ENCODE measurements around the gene USP13. TPM values are rescaled to one million over a fixed set of nuclear protein-coding genes. Genes with fewer than 3 reads are reported as not detected.

USP13 gene
- polyA plus RNA-seq, 1 experiment, result 15.2 TPM

GRCh38 chr3:179701176-179701827 lies 48.5 kb downstream of the USP13 start:
- TF ChIP-seq CTCF (IDR thresholded peaks at IDR 0.05; ENCODE audit: low read depth, low read length), result no peak
- Histone ChIP-seq H3K9me3 (ENCODE audit: control insufficient read depth, insufficient read depth, low read length) (no peaks in the 10 kb centered on the region), H3K27me3 (ENCODE audit: control insufficient read depth, insufficient read depth, low read length) (no peaks in the 10 kb centered on the region), H3K27ac (ENCODE audit: low read depth, low read length) (no peak overlapping the region), H3K4me3 (ENCODE audit: low read depth, low read length) (no peak overlapping the region)
- CTCF ChIA-PET, result no interaction called here
- DNase-seq (ENCODE audit: low read depth, low spot score), result no peak
- POLR2A ChIA-PET, result no interaction called here

- Histone ChIP-seq H3K27ac (ENCODE audit: low read depth, low read length) (no peak overlapping the region), H3K4me3 (ENCODE audit: low read depth, low read length) (no peak overlapping the region), H3K9me3 (ENCODE audit: control insufficient read depth, insufficient read depth, low read length) (no peaks in the 10 kb centered on the region), H3K27me3 (ENCODE audit: control insufficient read depth, insufficient read depth, low read length) (no peaks in the 10 kb centered on the region)
- ChIA-PET POLR2A (no interaction called here), CTCF (no interaction called here)
- DNase-seq (ENCODE audit: low read depth, low spot score), result no peak
- no peak for TF ChIP-seq CTCF (IDR thresholded peaks at IDR 0.05; ENCODE audit: low read depth, low read length)
These were observed 49.6 kb downstream of the USP13 start for GRCh38 chr3:179702271-179702947.

GRCh38 chr3:179703816-179704215 lies 51.0 kb downstream of the USP13 start:
- POLR2A ChIA-PET, result no interaction called here
- Histone ChIP-seq H3K4me3 (ENCODE audit: low read depth, low read length) (no peak overlapping the region), H3K27ac (ENCODE audit: low read depth, low read length) (no peak overlapping the region), H3K27me3 (ENCODE audit: control insufficient read depth, insufficient read depth, low read length) (no peaks in the 10 kb centered on the region), H3K9me3 (ENCODE audit: control insufficient read depth, insufficient read depth, low read length) (no peaks in the 10 kb centered on the region)
- CTCF ChIA-PET, result interaction anchor here (1.0 to 1.4 kb wide), 2 partner anchors 46 to 47 kb away, joined by 3 read pairs; no protein-coding TSS in a partner anchor
- DNase-seq (ENCODE audit: low read depth, low spot score), result no peak
- no peak for TF ChIP-seq CTCF (IDR thresholded peaks at IDR 0.05; ENCODE audit: low read depth, low read length)

- no peak for TF ChIP-seq CTCF (IDR thresholded peaks at IDR 0.05; ENCODE audit: low read depth, low read length)
- Histone ChIP-seq H3K27me3 (ENCODE audit: control insufficient read depth, insufficient read depth, low read length) (no peaks in the 10 kb centered on the region), H3K4me3 (ENCODE audit: low read depth, low read length) (no peak overlapping the region), H3K9me3 (ENCODE audit: control insufficient read depth, insufficient read depth, low read length) (no peaks in the 10 kb centered on the region), H3K27ac (ENCODE audit: low read depth, low read length) (no peak overlapping the region)
- DNase-seq (ENCODE audit: low read depth, low spot score), result no peak
- ChIA-PET CTCF (interaction anchor here (1.3 kb wide), 1 partner anchor 56 kb away, joined by 3 read pairs; no protein-coding TSS in a partner anchor), POLR2A (no interaction called here)
These were observed 53.4 kb downstream of the USP13 start for GRCh38 chr3:179706233-179706632.

GRCh38 chr3:179710079-179710478 lies 57.2 kb downstream of the USP13 start:
- TF ChIP-seq CTCF (IDR thresholded peaks at IDR 0.05; ENCODE audit: low read depth, low read length), result no peak
- H3K27ac ChIP-seq (ENCODE audit: low read depth, low read length), result no peak overlapping the region
- H3K9me3 ChIP-seq (ENCODE audit: control insufficient read depth, insufficient read depth, low read length), result no peaks in the 10 kb centered on the region
- DNase-seq (ENCODE audit: low read depth, low spot score), result no peak
- ChIA-PET CTCF (interaction anchor here (0.9 to 1.8 kb wide), 2 partner anchors 10 to 61 kb away, joined by 3 to 6 read pairs; no protein-coding TSS in a partner anchor), POLR2A (interaction anchor here (1.2 kb wide), 1 partner anchor 57 kb away, joined by 3 read pairs; the partner anchor contains the start of gene USP13)
- H3K4me3 ChIP-seq (ENCODE audit: low read depth, low read length), result no peak overlapping the region
- H3K27me3 ChIP-seq (ENCODE audit: control insufficient read depth, insufficient read depth, low read length), result no peaks in the 10 kb centered on the region

Data from AG04450 (cell line).